HepG2 (cell line): ENCODE measurements around the gene APPBP2. TPM values are rescaled to one million over a fixed set of nuclear protein-coding genes. Genes with fewer than 3 reads are reported as not detected.

ENCODE experiments used
- CEBPB ChIP-seq: IDR thresholded peaks from 2 replicates; pipeline ENCODE4 v1.6.1; 2011; ENCODE audit warnings: low read depth, low read length, improper control_type of control experiment, borderline replicate concordance
- ZFP90 ChIP-seq: sonication (generic); formaldehyde crosslinking; IDR thresholded peaks from 2 replicates; pipeline ENCODE4 v1.8.0; 2022; ENCODE audit warnings: missing genetic modification reagents, mild to moderate bottlenecking, inconsistent platforms, borderline replicate concordance
- ZNF143 ChIP-seq: sonication (generic); formaldehyde crosslinking; IDR thresholded peaks from 2 replicates; pipeline ENCODE4 v1.4.0; 2020; ENCODE audit warnings: missing genetic modification reagents
- ZNF234 ChIP-seq: sonication (generic); formaldehyde crosslinking; conservative IDR thresholded peaks from 2 replicates; pipeline ENCODE4 v1.5.1; 2020; ENCODE audit warnings: mild to moderate bottlenecking, missing genetic modification reagents
- polyA plus RNA-seq, 8 experiments: library from polyadenylated mRNA; depleted of rRNA in 3 of 8; stranded (reverse) in 7 of 8; unstranded in 1 of 8; fragments of >200 nt; fragmentation: Illumina TruSeq in 4 of 8; extraction: Trizol in 4 of 8; gene quantifications; 2 replicates each; pipeline versions ENCODE4 v1.2.1 to v1.2.3, GENCODE V29; 2011 to 2016; ENCODE audit warnings: low read depth in 4 of 8, missing spikeins in 1 of 8, mixed read lengths in 1 of 8; ENCODE audit not compliant: insufficient read depth in 1 of 8
- total RNA-seq, 5 experiments: library from RNA; depleted of rRNA; stranded (reverse); fragments of >200 nt; fragmentation: Illumina TruSeq; extraction: Trizol; gene quantifications; 2 replicates each; pipeline ENCODE4 v1.2.3, GENCODE V29; 2016; ENCODE audit warnings: low read depth in 1 of 5
- TF ChIP-seq, protein P1 (sequence below): sonication (generic); formaldehyde crosslinking; IDR thresholded peaks from 2 replicates; pipeline ENCODE4 v1.4.0; 2020; ENCODE audit warnings: missing genetic modification reagents
- TF ChIP-seq, protein P2 (sequence below): sonication (generic); formaldehyde crosslinking; IDR thresholded peaks from 2 replicates; pipeline ENCODE4 v1.4.0; 2020; ENCODE audit warnings: missing genetic modification reagents, borderline replicate concordance
- TF ChIP-seq, protein P3 (sequence below): sonication (generic); formaldehyde crosslinking; IDR thresholded peaks from 2 replicates; pipeline ENCODE4 v1.4.0; 2020; ENCODE audit warnings: missing genetic modification reagents, borderline replicate concordance
- TF ChIP-seq, protein P4 (sequence below): sonication (generic); formaldehyde crosslinking; IDR thresholded peaks from 2 replicates; pipeline ENCODE4 v1.5.1; 2020; ENCODE audit warnings: missing genetic modification reagents, mild to moderate bottlenecking, borderline replicate concordance

APPBP2 gene
- total and polyA plus RNA-seq, 2 of the 13 experiments (the other 11 are each of a cell fraction or from before 2014, with no cell fraction given): 17.5 to 45.8 TPM

DNA sequence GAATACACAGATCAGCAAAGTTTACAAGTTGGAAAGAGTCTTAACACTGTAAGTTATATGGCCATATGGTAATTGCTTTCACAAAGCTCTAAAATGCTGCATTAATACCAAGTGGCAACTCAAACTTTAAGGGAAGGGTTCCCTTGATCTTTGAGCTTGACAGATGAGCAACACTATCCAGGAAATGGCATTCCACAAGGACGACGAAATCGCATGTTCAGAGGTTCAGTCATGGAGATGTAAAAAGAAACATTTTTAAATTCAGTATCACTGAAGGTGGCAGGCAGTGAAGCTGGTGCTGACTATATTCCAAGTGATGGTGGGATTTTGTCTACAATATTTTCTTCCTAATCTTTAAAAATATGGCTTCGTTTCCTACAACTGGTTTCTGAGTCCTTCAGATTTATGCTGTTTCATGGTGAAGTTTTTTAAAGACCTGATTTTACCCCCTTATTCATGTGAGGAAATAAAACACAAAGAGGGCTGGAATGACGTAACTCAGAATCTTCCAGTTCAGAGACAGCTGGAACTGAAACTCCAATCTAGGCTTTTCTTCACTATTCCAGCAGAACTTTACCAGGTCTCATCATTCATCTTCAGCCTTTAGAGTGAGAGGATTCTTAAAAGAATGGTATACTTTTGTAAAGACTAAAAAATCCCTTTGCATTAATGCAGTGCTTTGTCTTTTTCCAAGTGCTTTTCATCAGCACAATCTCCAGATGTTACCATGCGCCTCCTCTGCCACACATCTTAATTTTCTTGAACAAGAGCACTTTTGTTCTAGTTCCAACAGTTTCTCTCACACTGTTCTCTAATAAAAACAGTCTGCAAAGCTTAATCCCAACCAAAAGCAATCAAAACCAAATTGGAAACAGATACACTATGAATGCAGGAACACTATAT lies 83.5 kb downstream of the APPBP2 start (continued):
- TF ChIP-seq, protein P1, sequence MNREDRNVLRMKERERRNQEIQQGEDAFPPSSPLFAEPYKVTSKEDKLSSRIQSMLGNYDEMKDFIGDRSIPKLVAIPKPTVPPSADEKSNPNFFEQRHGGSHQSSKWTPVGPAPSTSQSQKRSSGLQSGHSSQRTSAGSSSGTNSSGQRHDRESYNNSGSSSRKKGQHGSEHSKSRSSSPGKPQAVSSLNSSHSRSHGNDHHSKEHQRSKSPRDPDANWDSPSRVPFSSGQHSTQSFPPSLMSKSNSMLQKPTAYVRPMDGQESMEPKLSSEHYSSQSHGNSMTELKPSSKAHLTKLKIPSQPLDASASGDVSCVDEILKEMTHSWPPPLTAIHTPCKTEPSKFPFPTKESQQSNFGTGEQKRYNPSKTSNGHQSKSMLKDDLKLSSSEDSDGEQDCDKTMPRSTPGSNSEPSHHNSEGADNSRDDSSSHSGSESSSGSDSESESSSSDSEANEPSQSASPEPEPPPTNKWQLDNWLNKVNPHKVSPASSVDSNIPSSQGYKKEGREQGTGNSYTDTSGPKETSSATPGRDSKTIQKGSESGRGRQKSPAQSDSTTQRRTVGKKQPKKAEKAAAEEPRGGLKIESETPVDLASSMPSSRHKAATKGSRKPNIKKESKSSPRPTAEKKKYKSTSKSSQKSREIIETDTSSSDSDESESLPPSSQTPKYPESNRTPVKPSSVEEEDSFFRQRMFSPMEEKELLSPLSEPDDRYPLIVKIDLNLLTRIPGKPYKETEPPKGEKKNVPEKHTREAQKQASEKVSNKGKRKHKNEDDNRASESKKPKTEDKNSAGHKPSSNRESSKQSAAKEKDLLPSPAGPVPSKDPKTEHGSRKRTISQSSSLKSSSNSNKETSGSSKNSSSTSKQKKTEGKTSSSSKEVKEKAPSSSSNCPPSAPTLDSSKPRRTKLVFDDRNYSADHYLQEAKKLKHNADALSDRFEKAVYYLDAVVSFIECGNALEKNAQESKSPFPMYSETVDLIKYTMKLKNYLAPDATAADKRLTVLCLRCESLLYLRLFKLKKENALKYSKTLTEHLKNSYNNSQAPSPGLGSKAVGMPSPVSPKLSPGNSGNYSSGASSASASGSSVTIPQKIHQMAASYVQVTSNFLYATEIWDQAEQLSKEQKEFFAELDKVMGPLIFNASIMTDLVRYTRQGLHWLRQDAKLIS: no peak
- TF ChIP-seq ZNF143 (CRISPR knock-in tag): no peak
- TF ChIP-seq ZFP90 (CRISPR knock-in tag): no peak
- TF ChIP-seq ZNF234 (CRISPR knock-in tag): no peak
- TF ChIP-seq CEBPB: peak; percentile 9; the same call in 1 of the 2 replicates
- TF ChIP-seq, protein P2, sequence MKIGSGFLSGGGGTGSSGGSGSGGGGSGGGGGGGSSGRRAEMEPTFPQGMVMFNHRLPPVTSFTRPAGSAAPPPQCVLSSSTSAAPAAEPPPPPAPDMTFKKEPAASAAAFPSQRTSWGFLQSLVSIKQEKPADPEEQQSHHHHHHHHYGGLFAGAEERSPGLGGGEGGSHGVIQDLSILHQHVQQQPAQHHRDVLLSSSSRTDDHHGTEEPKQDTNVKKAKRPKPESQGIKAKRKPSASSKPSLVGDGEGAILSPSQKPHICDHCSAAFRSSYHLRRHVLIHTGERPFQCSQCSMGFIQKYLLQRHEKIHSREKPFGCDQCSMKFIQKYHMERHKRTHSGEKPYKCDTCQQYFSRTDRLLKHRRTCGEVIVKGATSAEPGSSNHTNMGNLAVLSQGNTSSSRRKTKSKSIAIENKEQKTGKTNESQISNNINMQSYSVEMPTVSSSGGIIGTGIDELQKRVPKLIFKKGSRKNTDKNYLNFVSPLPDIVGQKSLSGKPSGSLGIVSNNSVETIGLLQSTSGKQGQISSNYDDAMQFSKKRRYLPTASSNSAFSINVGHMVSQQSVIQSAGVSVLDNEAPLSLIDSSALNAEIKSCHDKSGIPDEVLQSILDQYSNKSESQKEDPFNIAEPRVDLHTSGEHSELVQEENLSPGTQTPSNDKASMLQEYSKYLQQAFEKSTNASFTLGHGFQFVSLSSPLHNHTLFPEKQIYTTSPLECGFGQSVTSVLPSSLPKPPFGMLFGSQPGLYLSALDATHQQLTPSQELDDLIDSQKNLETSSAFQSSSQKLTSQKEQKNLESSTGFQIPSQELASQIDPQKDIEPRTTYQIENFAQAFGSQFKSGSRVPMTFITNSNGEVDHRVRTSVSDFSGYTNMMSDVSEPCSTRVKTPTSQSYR (CRISPR knock-in tag): no peak
- TF ChIP-seq, protein P3, sequence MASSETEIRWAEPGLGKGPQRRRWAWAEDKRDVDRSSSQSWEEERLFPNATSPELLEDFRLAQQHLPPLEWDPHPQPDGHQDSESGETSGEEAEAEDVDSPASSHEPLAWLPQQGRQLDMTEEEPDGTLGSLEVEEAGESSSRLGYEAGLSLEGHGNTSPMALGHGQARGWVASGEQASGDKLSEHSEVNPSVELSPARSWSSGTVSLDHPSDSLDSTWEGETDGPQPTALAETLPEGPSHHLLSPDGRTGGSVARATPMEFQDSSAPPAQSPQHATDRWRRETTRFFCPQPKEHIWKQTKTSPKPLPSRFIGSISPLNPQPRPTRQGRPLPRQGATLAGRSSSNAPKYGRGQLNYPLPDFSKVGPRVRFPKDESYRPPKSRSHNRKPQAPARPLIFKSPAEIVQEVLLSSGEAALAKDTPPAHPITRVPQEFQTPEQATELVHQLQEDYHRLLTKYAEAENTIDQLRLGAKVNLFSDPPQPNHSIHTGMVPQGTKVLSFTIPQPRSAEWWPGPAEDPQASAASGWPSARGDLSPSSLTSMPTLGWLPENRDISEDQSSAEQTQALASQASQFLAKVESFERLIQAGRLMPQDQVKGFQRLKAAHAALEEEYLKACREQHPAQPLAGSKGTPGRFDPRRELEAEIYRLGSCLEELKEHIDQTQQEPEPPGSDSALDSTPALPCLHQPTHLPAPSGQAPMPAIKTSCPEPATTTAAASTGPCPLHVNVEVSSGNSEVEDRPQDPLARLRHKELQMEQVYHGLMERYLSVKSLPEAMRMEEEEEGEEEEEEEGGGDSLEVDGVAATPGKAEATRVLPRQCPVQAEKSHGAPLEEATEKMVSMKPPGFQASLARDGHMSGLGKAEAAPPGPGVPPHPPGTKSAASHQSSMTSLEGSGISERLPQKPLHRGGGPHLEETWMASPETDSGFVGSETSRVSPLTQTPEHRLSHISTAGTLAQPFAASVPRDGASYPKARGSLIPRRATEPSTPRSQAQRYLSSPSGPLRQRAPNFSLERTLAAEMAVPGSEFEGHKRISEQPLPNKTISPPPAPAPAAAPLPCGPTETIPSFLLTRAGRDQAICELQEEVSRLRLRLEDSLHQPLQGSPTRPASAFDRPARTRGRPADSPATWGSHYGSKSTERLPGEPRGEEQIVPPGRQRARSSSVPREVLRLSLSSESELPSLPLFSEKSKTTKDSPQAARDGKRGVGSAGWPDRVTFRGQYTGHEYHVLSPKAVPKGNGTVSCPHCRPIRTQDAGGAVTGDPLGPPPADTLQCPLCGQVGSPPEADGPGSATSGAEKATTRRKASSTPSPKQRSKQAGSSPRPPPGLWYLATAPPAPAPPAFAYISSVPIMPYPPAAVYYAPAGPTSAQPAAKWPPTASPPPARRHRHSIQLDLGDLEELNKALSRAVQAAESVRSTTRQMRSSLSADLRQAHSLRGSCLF: no peak
- TF ChIP-seq, protein P4, sequence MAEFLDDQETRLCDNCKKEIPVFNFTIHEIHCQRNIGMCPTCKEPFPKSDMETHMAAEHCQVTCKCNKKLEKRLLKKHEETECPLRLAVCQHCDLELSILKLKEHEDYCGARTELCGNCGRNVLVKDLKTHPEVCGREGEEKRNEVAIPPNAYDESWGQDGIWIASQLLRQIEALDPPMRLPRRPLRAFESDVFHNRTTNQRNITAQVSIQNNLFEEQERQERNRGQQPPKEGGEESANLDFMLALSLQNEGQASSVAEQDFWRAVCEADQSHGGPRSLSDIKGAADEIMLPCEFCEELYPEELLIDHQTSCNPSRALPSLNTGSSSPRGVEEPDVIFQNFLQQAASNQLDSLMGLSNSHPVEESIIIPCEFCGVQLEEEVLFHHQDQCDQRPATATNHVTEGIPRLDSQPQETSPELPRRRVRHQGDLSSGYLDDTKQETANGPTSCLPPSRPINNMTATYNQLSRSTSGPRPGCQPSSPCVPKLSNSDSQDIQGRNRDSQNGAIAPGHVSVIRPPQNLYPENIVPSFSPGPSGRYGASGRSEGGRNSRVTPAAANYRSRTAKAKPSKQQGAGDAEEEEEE (CRISPR knock-in tag): no peak
